ENCODE measurements around the gene RNASE8.
"Not testable (repeated sequence)": the region's sequence is repeated elsewhere in the genome, so short reads cannot be mapped to it uniquely, and the experiment has no call there.

The RNASE8 gene

DNA sequence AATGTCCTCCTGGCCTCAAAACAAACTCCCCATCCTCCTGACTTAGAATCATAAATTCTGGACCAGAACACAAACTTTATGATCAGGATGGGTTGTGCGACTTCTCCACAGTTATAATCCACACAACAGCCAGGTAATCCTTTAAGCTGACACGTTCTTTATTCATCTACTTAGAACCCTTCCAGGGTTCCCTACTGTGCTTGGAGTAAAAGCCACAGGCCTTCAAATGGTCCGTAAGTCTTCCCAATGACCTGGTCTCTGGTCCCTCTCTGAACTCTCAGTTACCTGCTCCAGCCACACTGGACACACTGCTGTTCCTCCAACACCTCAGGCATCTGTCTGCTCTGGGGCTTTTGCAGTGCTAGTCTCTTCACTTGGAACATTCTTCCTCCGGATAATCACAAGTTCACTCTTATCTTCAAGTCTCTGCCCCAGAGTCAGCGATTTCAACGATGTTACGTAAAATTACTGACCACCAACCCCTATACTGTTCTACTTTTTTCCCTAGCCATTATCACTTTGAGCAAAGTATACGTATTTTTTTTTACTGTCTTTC lies 17.2 kb upstream of the RNASE8 start:
- Mint-ChIP-seq H3K4me3 (no peak overlapping the region), H3K27ac (peak overlapping the region in 1 of 2 donors; percentile 7), H3K4me1 (no peaks in the 10 kb centered on the region), H3K27me3 (peaks cover 22% of the 10 kb centered on the region), H3K9me3 (no peaks in the 10 kb centered on the region)
- DNase-seq (no peak), ATAC-seq (no peak)

GRCh38 chr14:21040941-21041340 lies 16.7 kb upstream of the RNASE8 start:
- not testable (repeated sequence) for H3K4me1 Mint-ChIP-seq, H3K9me3 Mint-ChIP-seq, ATAC-seq, H3K4me3 Mint-ChIP-seq, DNase-seq, H3K27ac Mint-ChIP-seq
- peaks cover 22% of the 10 kb centered on the region for H3K27me3 Mint-ChIP-seq

GRCh38 chr14:21041676-21042433 lies 15.8 kb upstream of the RNASE8 start, which contains the start of gene RNASE7:
Gene RNASE7, plus strand, starts transcription at chr14:21042362. Its CDS starts 631 bp downstream, at chr14:21042993.
- ATAC-seq: no peak
- peak within 1 kb of the TSS in 1 of 2 donors; percentile 73 for H3K27ac Mint-ChIP-seq

DNA sequence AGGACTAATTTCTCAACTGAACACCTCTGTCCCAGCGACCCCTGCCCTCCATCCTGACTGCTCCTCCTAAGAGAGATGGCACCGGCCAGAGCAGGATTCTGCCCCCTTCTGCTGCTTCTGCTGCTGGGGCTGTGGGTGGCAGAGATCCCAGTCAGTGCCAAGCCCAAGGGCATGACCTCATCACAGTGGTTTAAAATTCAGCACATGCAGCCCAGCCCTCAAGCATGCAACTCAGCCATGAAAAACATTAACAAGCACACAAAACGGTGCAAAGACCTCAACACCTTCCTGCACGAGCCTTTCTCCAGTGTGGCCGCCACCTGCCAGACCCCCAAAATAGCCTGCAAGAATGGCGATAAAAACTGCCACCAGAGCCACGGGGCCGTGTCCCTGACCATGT lies 14.7 kb upstream of the RNASE8 start:
- ATAC-seq (no peak), DNase-seq (no peak)
- H3K27ac Mint-ChIP-seq: no peak overlapping the region
- no peak overlapping the region for H3K4me3 Mint-ChIP-seq
- peaks cover 22% of the 10 kb centered on the region for H3K27me3 Mint-ChIP-seq
- H3K9me3 Mint-ChIP-seq: no peaks in the 10 kb centered on the region
- H3K4me1 Mint-ChIP-seq: no peaks in the 10 kb centered on the region

More at GRCh38 chr14:21041676-21042433, 15.8 kb upstream of the RNASE8 start, which contains the start of gene RNASE7:
- no peak for DNase-seq
- no peaks in the 10 kb centered on the region for H3K4me1 Mint-ChIP-seq
- H3K9me3 Mint-ChIP-seq: no peaks in the 10 kb centered on the region
- no peak within 1 kb of the TSS for H3K4me3 Mint-ChIP-seq
- peaks cover 22% of the 10 kb centered on the region for H3K27me3 Mint-ChIP-seq

- no peak overlapping the region for H3K4me3 Mint-ChIP-seq
- DNase-seq: no peak
- peaks cover 22% of the 10 kb centered on the region for H3K27me3 Mint-ChIP-seq
- no peaks in the 10 kb centered on the region for H3K9me3 Mint-ChIP-seq
- ATAC-seq: no peak
- no peaks in the 10 kb centered on the region for H3K4me1 Mint-ChIP-seq
- H3K27ac Mint-ChIP-seq: no peak overlapping the region
Measured at GRCh38 chr14:21043387-21043973, 14.1 kb upstream of the RNASE8 start.

DNA sequence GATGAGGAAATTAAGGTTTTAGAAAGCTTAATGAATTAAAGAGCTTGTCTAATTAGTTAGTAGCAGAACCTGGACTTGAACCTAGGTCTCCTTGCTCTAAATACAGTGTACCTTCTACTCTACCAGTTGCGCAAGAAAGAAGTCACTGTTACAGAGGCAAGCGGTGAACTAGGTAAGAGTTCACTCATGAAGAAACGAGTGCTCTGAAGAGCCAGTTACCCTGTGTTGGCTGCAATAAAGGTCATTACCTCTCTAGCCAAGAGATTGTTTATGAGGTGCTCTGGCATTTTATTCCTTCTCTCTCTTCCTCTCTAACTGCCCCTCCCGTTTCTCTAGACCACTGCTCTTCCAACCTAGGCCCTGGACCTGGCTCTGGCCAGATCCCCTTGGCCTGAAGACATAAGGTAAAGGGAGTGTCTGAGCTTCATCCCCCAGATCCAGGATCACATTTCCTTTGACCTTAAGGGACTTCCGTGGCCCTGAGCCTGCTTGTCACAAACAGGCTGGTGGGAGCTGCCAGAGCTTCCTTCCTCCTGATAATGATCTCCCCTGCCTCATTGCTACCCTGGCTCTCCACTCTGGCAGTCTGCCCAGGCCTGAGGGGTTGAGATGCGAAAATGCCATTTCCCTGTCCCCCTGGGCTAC lies 13.5 kb upstream of the RNASE8 start:
- H3K27me3 Mint-ChIP-seq: peaks cover 22% of the 10 kb centered on the region
- no peak for DNase-seq
- ATAC-seq: no peak
- no peaks in the 10 kb centered on the region for H3K4me1 Mint-ChIP-seq
- H3K4me3 Mint-ChIP-seq: no peak overlapping the region
- no peaks in the 10 kb centered on the region for H3K9me3 Mint-ChIP-seq
- no peak overlapping the region for H3K27ac Mint-ChIP-seq

DNA sequence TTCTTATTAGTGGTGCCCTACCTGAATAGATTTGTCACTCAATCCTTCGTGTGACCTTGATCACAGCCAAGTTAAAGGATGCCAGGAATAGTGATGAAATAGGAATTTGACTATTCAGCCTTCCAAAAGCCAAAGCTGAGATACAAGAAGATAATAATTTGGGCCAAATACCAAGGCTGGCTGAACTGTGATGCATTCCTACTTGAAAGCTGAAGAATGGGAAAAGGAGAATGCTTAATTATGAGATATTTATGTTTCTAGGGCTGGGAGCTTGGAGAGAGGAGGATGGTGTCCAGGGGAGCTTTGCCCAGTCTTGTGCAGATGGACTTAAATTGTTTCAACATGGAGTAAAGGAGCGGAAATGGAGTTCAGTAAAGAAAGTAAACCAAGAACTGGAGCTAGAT lies 10.2 kb upstream of the RNASE8 start:
- DNase-seq (no peak), ATAC-seq (no peak)
- Mint-ChIP-seq H3K9me3 (no peaks in the 10 kb centered on the region), H3K4me3 (no peak overlapping the region), H3K27ac (peak overlapping the region in 1 of 2 donors; percentile 5), H3K27me3 (peaks cover 17% of the 10 kb centered on the region), H3K4me1 (no peaks in the 10 kb centered on the region)

- Mint-ChIP-seq H3K27me3 (peaks cover 11% of the 10 kb centered on the region), H3K27ac (no peak overlapping the region), H3K9me3 (no peaks in the 10 kb centered on the region), H3K4me3 (no peak overlapping the region), H3K4me1 (no peaks in the 10 kb centered on the region)
- no peak for ATAC-seq
- DNase-seq: no peak
Measured at GRCh38 chr14:21048638-21049037, 9.0 kb upstream of the RNASE8 start.

DNA sequence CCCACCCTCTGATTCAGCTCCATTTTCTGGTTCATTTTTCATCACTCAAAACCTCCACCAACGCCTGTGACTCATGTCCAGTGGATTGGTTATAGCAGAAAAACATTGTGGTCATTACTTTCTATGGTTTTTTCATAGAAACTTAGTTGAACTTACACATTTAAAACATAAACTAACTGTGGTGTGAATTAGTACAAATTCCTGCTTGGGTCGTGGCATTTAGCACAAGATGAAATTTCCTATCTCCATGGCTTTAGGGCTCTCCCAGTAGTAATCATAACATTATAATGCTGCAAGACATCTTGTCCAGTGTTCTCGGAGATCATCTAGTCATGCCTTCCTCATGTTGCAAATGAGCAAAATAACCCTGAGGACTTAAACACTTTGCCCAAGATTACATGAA lies 8.3 kb upstream of the RNASE8 start:
- Mint-ChIP-seq H3K4me1 (peaks cover 4% of the 10 kb centered on the region), H3K27me3 (peaks cover 11% of the 10 kb centered on the region), H3K27ac (no peak overlapping the region), H3K9me3 (no peaks in the 10 kb centered on the region), H3K4me3 (no peak overlapping the region)
- DNase-seq: no peak
- no peak for ATAC-seq

DNA sequence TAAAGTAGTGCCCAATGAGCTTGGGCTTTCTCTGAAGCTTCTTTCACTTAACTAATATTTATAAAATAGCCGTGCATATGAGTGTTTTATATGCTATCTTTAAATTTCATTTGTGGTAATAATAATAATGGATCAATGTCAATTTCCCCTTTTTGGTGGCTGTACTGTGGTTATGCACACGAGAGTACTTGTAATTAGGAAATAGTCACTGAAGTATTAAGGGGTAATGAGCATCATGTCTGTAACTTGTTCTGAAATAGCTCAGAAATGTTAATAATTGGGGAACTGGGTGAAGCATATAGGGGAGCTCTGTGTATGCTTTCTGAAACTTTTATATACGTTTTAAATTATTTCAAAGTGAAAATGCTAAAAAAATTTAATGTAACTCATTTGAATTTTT lies 7.0 kb upstream of the RNASE8 start:
- H3K9me3 Mint-ChIP-seq: no peaks in the 10 kb centered on the region
- peaks cover 6% of the 10 kb centered on the region for H3K4me1 Mint-ChIP-seq
- DNase-seq (no peak), ATAC-seq (no peak)
- no peak overlapping the region for H3K4me3 Mint-ChIP-seq
- no peak overlapping the region for H3K27ac Mint-ChIP-seq
- H3K27me3 Mint-ChIP-seq: no peaks in the 10 kb centered on the region

GRCh38 chr14:21053184-21054122 lies 4.2 kb upstream of the RNASE8 start:
- H3K27me3 Mint-ChIP-seq: no peaks in the 10 kb centered on the region
- no peak overlapping the region for H3K27ac Mint-ChIP-seq
- no peaks in the 10 kb centered on the region for H3K9me3 Mint-ChIP-seq
- peaks cover 6% of the 10 kb centered on the region for H3K4me1 Mint-ChIP-seq
- no peak for ATAC-seq
- no peak for DNase-seq
- no peak overlapping the region for H3K4me3 Mint-ChIP-seq

- Mint-ChIP-seq H3K27ac (no peak overlapping the region), H3K27me3 (no peaks in the 10 kb centered on the region), H3K4me1 (peaks cover 6% of the 10 kb centered on the region), H3K9me3 (no peaks in the 10 kb centered on the region), H3K4me3 (no peak overlapping the region)
- peak; percentile 54 for ATAC-seq
- no peak for DNase-seq
Measured at GRCh38 chr14:21054123-21054767, 3.4 kb upstream of the RNASE8 start.

GRCh38 chr14:21054768-21055145 lies 2.9 kb upstream of the RNASE8 start:
- Mint-ChIP-seq H3K9me3 (no peaks in the 10 kb centered on the region), H3K27ac (no peak overlapping the region), H3K27me3 (peaks cover under 1% of the 10 kb centered on the region), H3K4me1 (peaks cover 6% of the 10 kb centered on the region), H3K4me3 (no peak overlapping the region)
- DNase-seq: no peak
- no peak for ATAC-seq

- peaks cover 6% of the 10 kb centered on the region for H3K4me1 Mint-ChIP-seq
- no peak overlapping the region for H3K4me3 Mint-ChIP-seq
Measured at GRCh38 chr14:21055432-21056117, 2.0 kb upstream of the RNASE8 start.

More at GRCh38 chr14:21055432-21056117, 2.0 kb upstream of the RNASE8 start:
- no peaks in the 10 kb centered on the region for H3K9me3 Mint-ChIP-seq
- H3K27ac Mint-ChIP-seq: no peak overlapping the region
- H3K27me3 Mint-ChIP-seq: peaks cover 8% of the 10 kb centered on the region
- ATAC-seq (no peak), DNase-seq (no peak)
